ENCODE results near the gene C2orf42.

DNA sequence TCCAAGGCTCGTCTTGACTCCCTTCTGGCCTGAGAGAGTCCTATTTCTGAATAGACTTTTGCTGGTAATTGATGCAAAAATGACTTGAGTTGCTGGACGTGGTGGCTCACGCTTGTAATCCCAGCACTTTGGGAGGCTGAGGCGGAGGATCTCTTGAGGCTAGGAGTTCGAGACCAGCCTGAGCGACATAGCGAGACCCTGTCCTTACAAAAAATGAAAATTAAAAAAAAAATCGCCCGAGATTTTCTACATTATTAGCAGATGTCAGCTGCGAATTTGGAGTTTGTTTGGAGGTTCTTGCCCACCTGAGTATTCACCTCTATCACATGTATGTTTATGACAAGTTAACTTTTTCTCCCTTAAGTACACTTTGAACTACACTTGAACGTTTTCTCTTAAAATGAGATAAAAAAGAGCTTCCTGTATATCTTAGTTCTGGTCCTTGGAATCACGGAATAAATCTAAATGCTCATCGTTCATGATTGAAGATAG, 471 bp upstream of the C2orf42 start:
- TF ChIP-seq, protein P1, sequence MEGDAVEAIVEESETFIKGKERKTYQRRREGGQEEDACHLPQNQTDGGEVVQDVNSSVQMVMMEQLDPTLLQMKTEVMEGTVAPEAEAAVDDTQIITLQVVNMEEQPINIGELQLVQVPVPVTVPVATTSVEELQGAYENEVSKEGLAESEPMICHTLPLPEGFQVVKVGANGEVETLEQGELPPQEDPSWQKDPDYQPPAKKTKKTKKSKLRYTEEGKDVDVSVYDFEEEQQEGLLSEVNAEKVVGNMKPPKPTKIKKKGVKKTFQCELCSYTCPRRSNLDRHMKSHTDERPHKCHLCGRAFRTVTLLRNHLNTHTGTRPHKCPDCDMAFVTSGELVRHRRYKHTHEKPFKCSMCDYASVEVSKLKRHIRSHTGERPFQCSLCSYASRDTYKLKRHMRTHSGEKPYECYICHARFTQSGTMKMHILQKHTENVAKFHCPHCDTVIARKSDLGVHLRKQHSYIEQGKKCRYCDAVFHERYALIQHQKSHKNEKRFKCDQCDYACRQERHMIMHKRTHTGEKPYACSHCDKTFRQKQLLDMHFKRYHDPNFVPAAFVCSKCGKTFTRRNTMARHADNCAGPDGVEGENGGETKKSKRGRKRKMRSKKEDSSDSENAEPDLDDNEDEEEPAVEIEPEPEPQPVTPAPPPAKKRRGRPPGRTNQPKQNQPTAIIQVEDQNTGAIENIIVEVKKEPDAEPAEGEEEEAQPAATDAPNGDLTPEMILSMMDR (IDR thresholded peaks at IDR 0.05; ENCODE audit: borderline replicate concordance, extremely low read depth, low read length, poor library complexity, severe bottlenecking), result no peak
- no peak for TF ChIP-seq EZH2 (IDR thresholded peaks at IDR 0.05; ENCODE audit: borderline replicate concordance, low read depth, low read length, severe bottlenecking)

Data from DND-41 (cell line).